HG02852 (cell line): Measurements from ENCODE around the gene RPP21.

ENCODE experiments used
- ATAC-seq: cut with Tn5 transposase; IDR thresholded peaks from one replicate; pipeline ENCODE4 v1.9.1; 2021; ENCODE audit warnings: mild to moderate bottlenecking, moderate library complexity; ENCODE audit not compliant: unreplicated experiment

Gene RPP21

GRCh38 chr6:30344868-30345671 is at the start of gene RPP21:
RPP21 (plus strand) TSS chr6:30345156; CDS start chr6:30345172, 16 bp downstream.
- peak; percentile 93 for ATAC-seq

- no peak for ATAC-seq
Measured at GRCh38 chr6:30295837-30296236, 49.1 kb upstream of the RPP21 start.

- no peak for ATAC-seq
Measured at GRCh38 chr6:30304002-30304401, 41.0 kb upstream of the RPP21 start.

- no peak for ATAC-seq
Measured at GRCh38 chr6:30311101-30311500, 33.9 kb upstream of the RPP21 start.

- ATAC-seq, result no peak
Measured at GRCh38 chr6:30311671-30312070, 33.3 kb upstream of the RPP21 start.

GRCh38 chr6:30312266-30312665 is 32.7 kb upstream of the RPP21 start:
- ATAC-seq, result no peak

GRCh38 chr6:30312676-30313321 is 32.2 kb upstream of the RPP21 start:
- ATAC-seq, result no peak

- ATAC-seq, result no peak
Measured at GRCh38 chr6:30315156-30315555, 29.8 kb upstream of the RPP21 start.

GRCh38 chr6:30317913-30318589 is 26.9 kb upstream of the RPP21 start:
- no peak for ATAC-seq

- ATAC-seq, result no peak
Measured at GRCh38 chr6:30319146-30319835, 25.7 kb upstream of the RPP21 start.

GRCh38 chr6:30321692-30322388 is 23.1 kb upstream of the RPP21 start:
- ATAC-seq, result no peak

- no peak for ATAC-seq
Measured at GRCh38 chr6:30322527-30323501, 22.1 kb upstream of the RPP21 start.

- ATAC-seq, result no peak
Measured at GRCh38 chr6:30323806-30324205, 21.1 kb upstream of the RPP21 start.

GRCh38 chr6:30325150-30325872 is 19.6 kb upstream of the RPP21 start:
- no peak for ATAC-seq

GRCh38 chr6:30325873-30326525 is 19.0 kb upstream of the RPP21 start:
- peak; percentile 37 for ATAC-seq

- ATAC-seq, result peak; percentile 79
Measured at GRCh38 chr6:30326526-30327231, 18.3 kb upstream of the RPP21 start, which contains the start of gene TRIM39. TRIM39 (plus strand) TSS chr6:30326927; CDS start chr6:30329318, 2,391 bp downstream.

- no peak for ATAC-seq
Measured at GRCh38 chr6:30327232-30327746, 17.7 kb upstream of the RPP21 start.
